Mammary epithelial cell (primary cell): Measurements from ENCODE around the gene TNP1.

Source experiments
- CTCF ChIP-seq, 2 donors: IDR thresholded peaks in 1 of 2; conservative IDR thresholded peaks in 1 of 2; 2 replicates each; pipeline ENCODE4 v1.5.1; 2011 to 2012; ENCODE audit warnings: inconsistent platforms in 2 of 2, low read length in 2 of 2, mild to moderate bottlenecking in 2 of 2, control low read depth in 1 of 2, low read depth in 1 of 2; ENCODE audit not compliant: insufficient read depth in 1 of 2; ENCODE audit errors: extremely low read depth in 1 of 2
- EZH2 ChIP-seq: IDR thresholded peaks from 2 replicates; pipeline ENCODE4 v1.6.1; 2012; ENCODE audit warnings: low read length, inconsistent platforms, borderline replicate concordance

GRCh38 chr2:216810399-216811160 is 49.3 kb downstream of the TNP1 start:
- TF ChIP-seq EZH2, result no peak
- TF ChIP-seq CTCF (conservative IDR thresholded peaks at IDR 0.05 in 1 of 2, IDR thresholded peaks at IDR 0.05 in 1 of 2; ENCODE audit: extremely low read depth in 1 of 2, insufficient read depth in 1 of 2, low read depth in 1 of 2, low read length in 2 of 2), result no peak
